ENCODE data around the gene RSPO3. TPM values are rescaled to one million over a fixed set of nuclear protein-coding genes. Genes with fewer than 3 reads are reported as not detected.

The RSPO3 gene
- total and polyA plus RNA-seq, 4 donors = 1.4 to 3.5 (median 1.6) TPM

DNA sequence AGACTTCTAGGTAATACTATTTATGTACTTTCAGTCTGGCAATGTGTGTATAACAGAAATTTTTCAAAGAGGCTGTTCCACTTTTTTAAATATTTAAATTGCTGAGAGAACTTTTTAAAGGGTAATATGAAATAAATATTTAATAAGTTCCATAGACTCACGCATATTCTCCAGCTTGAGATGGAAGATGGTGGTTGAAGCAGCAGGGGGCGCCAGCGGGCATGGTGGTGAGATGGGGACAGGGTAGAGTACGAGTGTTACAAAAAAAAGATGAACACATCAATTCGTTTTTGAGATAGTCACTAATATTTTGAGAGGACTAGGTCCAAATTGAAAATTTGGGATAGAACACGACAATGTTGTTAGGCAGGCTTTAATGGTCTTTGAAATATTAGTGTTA, 68.4 kb downstream of the RSPO3 start:
- Histone ChIP-seq H3K9ac (ENCODE audit: low read depth in 1 of 2, low read length in 2 of 2) (no peak overlapping the region), H3K4me1 (ENCODE audit: control insufficient read depth in 4 of 4, insufficient read depth in 4 of 4, low read length in 3 of 4) (no peaks in the 10 kb centered on the region), H3K9me3 (ENCODE audit: control insufficient read depth in 4 of 4, low read length in 3 of 4) (no peaks in the 10 kb centered on the region), H3K4me3 (ENCODE audit: low read depth in 1 of 3, low read length in 3 of 3) (no peak overlapping the region), H3K27me3 (ENCODE audit: control insufficient read depth in 4 of 4, insufficient read depth in 4 of 4, low read length in 3 of 4) (no peaks in the 10 kb centered on the region), H3K27ac (ENCODE audit: low read depth in 1 of 2, low read length in 2 of 2) (no peak overlapping the region), H3K36me3 (ENCODE audit: control insufficient read depth in 4 of 4, insufficient read depth in 3 of 4, low read depth in 1 of 4, low read length in 3 of 4) (no peaks in the 10 kb centered on the region)
- no peak for TF ChIP-seq GABPA (IDR thresholded peaks at IDR 0.05 in 1 of 2, conservative IDR thresholded peaks at IDR 0.05 in 1 of 2)
- no peak for TF ChIP-seq TAF1 (conservative IDR thresholded peaks at IDR 0.05)
- TF ChIP-seq, protein P1, sequence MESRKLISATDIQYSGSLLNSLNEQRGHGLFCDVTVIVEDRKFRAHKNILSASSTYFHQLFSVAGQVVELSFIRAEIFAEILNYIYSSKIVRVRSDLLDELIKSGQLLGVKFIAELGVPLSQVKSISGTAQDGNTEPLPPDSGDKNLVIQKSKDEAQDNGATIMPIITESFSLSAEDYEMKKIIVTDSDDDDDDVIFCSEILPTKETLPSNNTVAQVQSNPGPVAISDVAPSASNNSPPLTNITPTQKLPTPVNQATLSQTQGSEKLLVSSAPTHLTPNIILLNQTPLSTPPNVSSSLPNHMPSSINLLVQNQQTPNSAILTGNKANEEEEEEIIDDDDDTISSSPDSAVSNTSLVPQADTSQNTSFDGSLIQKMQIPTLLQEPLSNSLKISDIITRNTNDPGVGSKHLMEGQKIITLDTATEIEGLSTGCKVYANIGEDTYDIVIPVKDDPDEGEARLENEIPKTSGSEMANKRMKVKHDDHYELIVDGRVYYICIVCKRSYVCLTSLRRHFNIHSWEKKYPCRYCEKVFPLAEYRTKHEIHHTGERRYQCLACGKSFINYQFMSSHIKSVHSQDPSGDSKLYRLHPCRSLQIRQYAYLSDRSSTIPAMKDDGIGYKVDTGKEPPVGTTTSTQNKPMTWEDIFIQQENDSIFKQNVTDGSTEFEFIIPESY (IDR thresholded peaks at IDR 0.05) = no peak
- no peak for TF ChIP-seq SP1 (IDR thresholded peaks at IDR 0.05)
- TF ChIP-seq EGR1 (IDR thresholded peaks at IDR 0.05; ENCODE audit: low read depth in 2 of 2) = no peak
- TF ChIP-seq FOXA1 (IDR thresholded peaks at IDR 0.05) = no peak
- no peak for TF ChIP-seq NR2F2 (IDR thresholded peaks at IDR 0.05)
- TF ChIP-seq, protein P2, sequence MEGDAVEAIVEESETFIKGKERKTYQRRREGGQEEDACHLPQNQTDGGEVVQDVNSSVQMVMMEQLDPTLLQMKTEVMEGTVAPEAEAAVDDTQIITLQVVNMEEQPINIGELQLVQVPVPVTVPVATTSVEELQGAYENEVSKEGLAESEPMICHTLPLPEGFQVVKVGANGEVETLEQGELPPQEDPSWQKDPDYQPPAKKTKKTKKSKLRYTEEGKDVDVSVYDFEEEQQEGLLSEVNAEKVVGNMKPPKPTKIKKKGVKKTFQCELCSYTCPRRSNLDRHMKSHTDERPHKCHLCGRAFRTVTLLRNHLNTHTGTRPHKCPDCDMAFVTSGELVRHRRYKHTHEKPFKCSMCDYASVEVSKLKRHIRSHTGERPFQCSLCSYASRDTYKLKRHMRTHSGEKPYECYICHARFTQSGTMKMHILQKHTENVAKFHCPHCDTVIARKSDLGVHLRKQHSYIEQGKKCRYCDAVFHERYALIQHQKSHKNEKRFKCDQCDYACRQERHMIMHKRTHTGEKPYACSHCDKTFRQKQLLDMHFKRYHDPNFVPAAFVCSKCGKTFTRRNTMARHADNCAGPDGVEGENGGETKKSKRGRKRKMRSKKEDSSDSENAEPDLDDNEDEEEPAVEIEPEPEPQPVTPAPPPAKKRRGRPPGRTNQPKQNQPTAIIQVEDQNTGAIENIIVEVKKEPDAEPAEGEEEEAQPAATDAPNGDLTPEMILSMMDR (IDR thresholded peaks at IDR 0.05; ENCODE audit: low read depth, low read length, missing input control) = peak; percentile 74
- TF ChIP-seq, protein P3, sequence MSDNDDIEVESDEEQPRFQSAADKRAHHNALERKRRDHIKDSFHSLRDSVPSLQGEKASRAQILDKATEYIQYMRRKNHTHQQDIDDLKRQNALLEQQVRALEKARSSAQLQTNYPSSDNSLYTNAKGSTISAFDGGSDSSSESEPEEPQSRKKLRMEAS (IDR thresholded peaks at IDR 0.05) = no peak
- TF ChIP-seq RAD21 (IDR thresholded peaks at IDR 0.05) = peak; percentile 85 to 90
- TF ChIP-seq, protein P4, sequence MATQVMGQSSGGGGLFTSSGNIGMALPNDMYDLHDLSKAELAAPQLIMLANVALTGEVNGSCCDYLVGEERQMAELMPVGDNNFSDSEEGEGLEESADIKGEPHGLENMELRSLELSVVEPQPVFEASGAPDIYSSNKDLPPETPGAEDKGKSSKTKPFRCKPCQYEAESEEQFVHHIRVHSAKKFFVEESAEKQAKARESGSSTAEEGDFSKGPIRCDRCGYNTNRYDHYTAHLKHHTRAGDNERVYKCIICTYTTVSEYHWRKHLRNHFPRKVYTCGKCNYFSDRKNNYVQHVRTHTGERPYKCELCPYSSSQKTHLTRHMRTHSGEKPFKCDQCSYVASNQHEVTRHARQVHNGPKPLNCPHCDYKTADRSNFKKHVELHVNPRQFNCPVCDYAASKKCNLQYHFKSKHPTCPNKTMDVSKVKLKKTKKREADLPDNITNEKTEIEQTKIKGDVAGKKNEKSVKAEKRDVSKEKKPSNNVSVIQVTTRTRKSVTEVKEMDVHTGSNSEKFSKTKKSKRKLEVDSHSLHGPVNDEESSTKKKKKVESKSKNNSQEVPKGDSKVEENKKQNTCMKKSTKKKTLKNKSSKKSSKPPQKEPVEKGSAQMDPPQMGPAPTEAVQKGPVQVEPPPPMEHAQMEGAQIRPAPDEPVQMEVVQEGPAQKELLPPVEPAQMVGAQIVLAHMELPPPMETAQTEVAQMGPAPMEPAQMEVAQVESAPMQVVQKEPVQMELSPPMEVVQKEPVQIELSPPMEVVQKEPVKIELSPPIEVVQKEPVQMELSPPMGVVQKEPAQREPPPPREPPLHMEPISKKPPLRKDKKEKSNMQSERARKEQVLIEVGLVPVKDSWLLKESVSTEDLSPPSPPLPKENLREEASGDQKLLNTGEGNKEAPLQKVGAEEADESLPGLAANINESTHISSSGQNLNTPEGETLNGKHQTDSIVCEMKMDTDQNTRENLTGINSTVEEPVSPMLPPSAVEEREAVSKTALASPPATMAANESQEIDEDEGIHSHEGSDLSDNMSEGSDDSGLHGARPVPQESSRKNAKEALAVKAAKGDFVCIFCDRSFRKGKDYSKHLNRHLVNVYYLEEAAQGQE (IDR thresholded peaks at IDR 0.05) = no peak
- TF ChIP-seq RXRA (IDR thresholded peaks at IDR 0.05) = peak in 1 of 2 donors; percentile 6
- peak in 1 of 2 donors; percentile 13 for TF ChIP-seq HNF4A (conservative IDR thresholded peaks at IDR 0.05)
- no peak for TF ChIP-seq HNF4G (IDR thresholded peaks at IDR 0.05)
- TF ChIP-seq YY1 (IDR thresholded peaks at IDR 0.05) = no peak
- TF ChIP-seq FOXA2 (IDR thresholded peaks at IDR 0.05) = no peak
- DNase-seq (ENCODE audit: low spot score) = peak; percentile 79
- WGBS = 23% methylated on average over 6 of the region's 6 CpGs

DNA sequence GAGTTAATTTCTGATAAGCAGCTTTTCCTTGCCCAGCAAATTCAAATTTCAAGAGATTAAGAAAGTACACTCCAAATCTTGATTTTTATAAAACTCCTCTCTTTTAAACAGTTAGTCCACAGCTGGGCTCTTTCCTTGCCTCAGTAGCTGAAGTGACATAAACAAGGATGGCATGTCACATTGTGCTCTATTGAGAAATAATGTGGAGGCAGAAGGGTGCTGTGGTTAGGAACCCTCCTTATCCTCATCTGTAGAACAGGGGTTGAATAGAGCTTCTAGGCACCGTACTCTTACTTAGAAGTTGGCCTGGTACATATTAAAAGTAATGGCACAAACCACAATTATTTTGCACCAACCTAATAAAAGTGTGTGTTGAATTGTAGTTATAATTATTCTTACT, 70.3 kb downstream of the RSPO3 start:
- no peak overlapping the region for H3K9ac ChIP-seq (ENCODE audit: low read depth in 1 of 2, low read length in 2 of 2)
- H3K4me1 ChIP-seq (ENCODE audit: control insufficient read depth in 4 of 4, insufficient read depth in 4 of 4, low read length in 3 of 4) = no peaks in the 10 kb centered on the region
- H3K9me3 ChIP-seq (ENCODE audit: control insufficient read depth in 4 of 4, low read length in 3 of 4) = no peaks in the 10 kb centered on the region
- 91% methylated on average over 1 of the region's 1 CpG for WGBS
- no peaks in the 10 kb centered on the region for H3K36me3 ChIP-seq (ENCODE audit: control insufficient read depth in 4 of 4, insufficient read depth in 3 of 4, low read depth in 1 of 4, low read length in 3 of 4)
- H3K27ac ChIP-seq (ENCODE audit: low read depth in 1 of 2, low read length in 2 of 2) = no peak overlapping the region
- DNase-seq (ENCODE audit: low spot score) = no peak
- H3K27me3 ChIP-seq (ENCODE audit: control insufficient read depth in 4 of 4, insufficient read depth in 4 of 4, low read length in 3 of 4) = no peaks in the 10 kb centered on the region
- H3K4me3 ChIP-seq (ENCODE audit: low read depth in 1 of 3, low read length in 3 of 3) = no peak overlapping the region
- TF ChIP-seq, protein P2 (IDR thresholded peaks at IDR 0.05; ENCODE audit: low read depth, low read length, missing input control) = no peak
- TF ChIP-seq, protein P5, sequence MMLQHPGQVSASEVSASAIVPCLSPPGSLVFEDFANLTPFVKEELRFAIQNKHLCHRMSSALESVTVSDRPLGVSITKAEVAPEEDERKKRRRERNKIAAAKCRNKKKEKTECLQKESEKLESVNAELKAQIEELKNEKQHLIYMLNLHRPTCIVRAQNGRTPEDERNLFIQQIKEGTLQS (IDR thresholded peaks at IDR 0.05) = no peak
- TF ChIP-seq HNF4A (conservative IDR thresholded peaks at IDR 0.05) (no peak), FOXA2 (IDR thresholded peaks at IDR 0.05) (no peak), YY1 (IDR thresholded peaks at IDR 0.05) (no peak), TAF1 (conservative IDR thresholded peaks at IDR 0.05) (no peak), RAD21 (IDR thresholded peaks at IDR 0.05) (no peak), GABPA (IDR thresholded peaks at IDR 0.05 in 1 of 2, conservative IDR thresholded peaks at IDR 0.05 in 1 of 2) (no peak), SP1 (IDR thresholded peaks at IDR 0.05) (no peak), EGR1 (IDR thresholded peaks at IDR 0.05; ENCODE audit: low read depth in 2 of 2) (no peak), HNF4G (IDR thresholded peaks at IDR 0.05) (no peak), NR2F2 (IDR thresholded peaks at IDR 0.05) (no peak), FOXA1 (IDR thresholded peaks at IDR 0.05) (no peak)
- TF ChIP-seq, protein P4 (IDR thresholded peaks at IDR 0.05) = no peak
